ENCODE data around the gene GPC6.
A peak's percentile ranks its signal among the peaks of the same experiment; 100 is the strongest.

The GPC6 gene

GRCh38 chr13:93834051-93834450 is 607.4 kb downstream of the GPC6 start:
- H3K4me3 ChIP-seq (ENCODE audit: low read depth, low read length) = no peak overlapping the region
- CTCF ChIA-PET = no interaction called here
- POLR2A ChIA-PET = no interaction called here
- no peak for DNase-seq (ENCODE audit: low read depth, low spot score)
- no peak for TF ChIP-seq CTCF (IDR thresholded peaks at IDR 0.05; ENCODE audit: insufficient read depth, low read length, missing control alignments)

- TF ChIP-seq CTCF (IDR thresholded peaks at IDR 0.05; ENCODE audit: insufficient read depth, low read length, missing control alignments) = no peak
- ChIA-PET CTCF (no interaction called here), POLR2A (no interaction called here)
- H3K4me3 ChIP-seq (ENCODE audit: low read depth, low read length) = no peak overlapping the region
- DNase-seq (ENCODE audit: low read depth, low spot score) = no peak
These were observed 616.5 kb downstream of the GPC6 start for GRCh38 chr13:93843082-93843481.

GRCh38 chr13:93847162-93847561 is 620.6 kb downstream of the GPC6 start:
- no peak overlapping the region for H3K4me3 ChIP-seq (ENCODE audit: low read depth, low read length)
- DNase-seq (ENCODE audit: low read depth, low spot score) = peak; percentile 38
- CTCF ChIA-PET = no interaction called here
- TF ChIP-seq CTCF (IDR thresholded peaks at IDR 0.05; ENCODE audit: insufficient read depth, low read length, missing control alignments) = no peak
- POLR2A ChIA-PET = no interaction called here

GRCh38 chr13:93848247-93848646 is 621.6 kb downstream of the GPC6 start:
- ChIA-PET CTCF (no interaction called here), POLR2A (interaction anchor here (0.6 kb wide), 1 partner anchor 24 kb away, joined by 6 read pairs; no protein-coding TSS in a partner anchor)
- no peak overlapping the region for H3K4me3 ChIP-seq (ENCODE audit: low read depth, low read length)
- DNase-seq (ENCODE audit: low read depth, low spot score) = no peak
- TF ChIP-seq CTCF (IDR thresholded peaks at IDR 0.05; ENCODE audit: insufficient read depth, low read length, missing control alignments) = no peak

- CTCF ChIA-PET = no interaction called here
- POLR2A ChIA-PET = no interaction called here
- DNase-seq (ENCODE audit: low read depth, low spot score) = no peak
- no peak overlapping the region for H3K4me3 ChIP-seq (ENCODE audit: low read depth, low read length)
- no peak for TF ChIP-seq CTCF (IDR thresholded peaks at IDR 0.05; ENCODE audit: insufficient read depth, low read length, missing control alignments)
These were observed 624.6 kb downstream of the GPC6 start for GRCh38 chr13:93851236-93851635.

- TF ChIP-seq CTCF (IDR thresholded peaks at IDR 0.05; ENCODE audit: insufficient read depth, low read length, missing control alignments) = no peak
- POLR2A ChIA-PET = no interaction called here
- DNase-seq (ENCODE audit: low read depth, low spot score) = no peak
- CTCF ChIA-PET = no interaction called here
- H3K4me3 ChIP-seq (ENCODE audit: low read depth, low read length) = no peak overlapping the region
These were observed 627.3 kb downstream of the GPC6 start for GRCh38 chr13:93853912-93854311.

Measured in AG04449 (cell line).